HepG2 (cell line): ENCODE results near the gene GNAS. TPM values are rescaled to one million over a fixed set of nuclear protein-coding genes. Genes with fewer than 3 reads are reported as not detected.
A peak's percentile ranks its signal among the peaks of the same experiment; 100 is the strongest.

Source experiments
- ATAC-seq: fragments of 200-7000 bp; cut with Tn5 transposase; 3 replicates; pipeline ENCODE4 v1.9.1; 2020; ENCODE audit warnings: mild to moderate bottlenecking, moderate library complexity
- BruUV-seq: library from RNA; stranded (reverse); fragments of 400-500 nt; replicated peaks from 2 replicates; lab custom pipeline; 2021; lab: Mats Ljungman, UMichigan
- CTCF ChIA-PET: fragments of 300-600 bp; formaldehyde crosslinking; extraction: SDS; loops from one replicate; lab custom pipeline; 2021; ENCODE audit warnings: low total read pairs, inconsistent platforms, low intra/inter-chr PET ratio; lab: Yijun Ruan, JAX
- POLR2A ChIA-PET: fragments of 350-600 bp; sonication (Branson Sonifier 250); formaldehyde crosslinking; loops from one replicate; lab custom pipeline; 2020; ENCODE audit warnings: antibody characterized with exemption, inconsistent platforms; lab: Yijun Ruan, JAX
- DNase-seq: peaks from one replicate; pipeline ENCODE4 v3.0.0-alpha.2; 2015; ENCODE audit warnings: low spot score
- FAIRE-seq: peaks from 3 replicates; lab custom pipeline; 2011; peaks lifted over from hg19 to GRCh38; lab: Jason Lieb, UNC
- H2AFZ ChIP-seq: one replicate; pipeline ENCODE4 v1.6.1; 2011; ENCODE audit warnings: low read length, inconsistent platforms
- H3K27ac ChIP-seq: fragments of 300-600 bp; 3 replicates; pipeline ENCODE4 v1.8.0; 2011; ENCODE audit warnings: mixed run types, mild to moderate bottlenecking, mixed read lengths, low read length, inconsistent platforms; ENCODE audit not compliant: insufficient read depth; ENCODE audit errors: extremely low read length
- H3K27me3 ChIP-seq, 2 experiments: fragments of 200-600 bp in 1 of 2; 2 replicates in 1 of 2; 3 replicates in 1 of 2; pipeline versions ENCODE4 v1.6.0 to v1.8.0; 2011; ENCODE audit warnings: low read length in 2 of 2, mild to moderate bottlenecking in 2 of 2, moderate library complexity in 2 of 2, inconsistent platforms in 1 of 2; ENCODE audit not compliant: insufficient read depth in 2 of 2, control insufficient read depth in 1 of 2
- H3K36me3 ChIP-seq, 2 experiments: fragments of 200-600 bp in 1 of 2; replicated peaks in 1 of 2; 2 replicates in 1 of 2; 3 replicates in 1 of 2; pipeline versions ENCODE4 v1.5.1 to v1.8.0; 2011; ENCODE audit warnings: low read length in 2 of 2, inconsistent platforms in 1 of 2; ENCODE audit not compliant: insufficient read depth in 2 of 2, control insufficient read depth in 1 of 2
- H3K4me1 ChIP-seq: 2 replicates; pipeline ENCODE4 v1.5.1; 2012; ENCODE audit warnings: low read length, inconsistent platforms; ENCODE audit not compliant: insufficient read depth
- H3K4me2 ChIP-seq: 2 replicates; pipeline ENCODE4 v1.6.0; 2011; ENCODE audit warnings: low read depth, low read length, inconsistent platforms
- H3K4me3 ChIP-seq, 3 experiments: fragments of 200-600 bp in 1 of 3; sonication (generic), shearing (Covaris generic) in 1 of 3; replicated peaks in 1 of 3; 2 replicates each; pipeline ENCODE4 v1.5.1; 2011 to 2016; ENCODE audit warnings: low read length in 3 of 3, inconsistent platforms in 2 of 3, low read depth in 2 of 3, mild to moderate bottlenecking in 2 of 3, control low read depth in 1 of 3, mixed read lengths in 1 of 3; ENCODE audit not compliant: insufficient read depth in 1 of 3
- H3K79me2 ChIP-seq: one replicate; pipeline ENCODE4 v1.6.1; 2011; ENCODE audit warnings: low read length, inconsistent platforms; ENCODE audit not compliant: insufficient read depth
- H3K9ac ChIP-seq: 2 replicates; pipeline ENCODE4 v1.6.0; 2011; ENCODE audit warnings: mild to moderate bottlenecking, low read depth, low read length, inconsistent platforms; ENCODE audit not compliant: insufficient read depth
- H3K9me3 ChIP-seq: 2 replicates; pipeline ENCODE4 v1.5.1; 2012; ENCODE audit warnings: mild to moderate bottlenecking, low read length
- H4K20me1 ChIP-seq: 2 replicates; pipeline ENCODE4 v1.6.0; 2011; ENCODE audit warnings: inconsistent platforms, mild to moderate bottlenecking, low read length, moderate library complexity; ENCODE audit not compliant: insufficient read depth
- EZH2 ChIP-seq: conservative IDR thresholded peaks from 2 replicates; pipeline ENCODE4 v1.6.1; 2012; ENCODE audit warnings: mild to moderate bottlenecking, low read depth, low read length, moderate library complexity
- NPAS2 ChIP-seq: sonication (generic); formaldehyde crosslinking; IDR thresholded peaks from 2 replicates; pipeline ENCODE4 v1.8.0; 2022; ENCODE audit warnings: mild to moderate bottlenecking, missing genetic modification reagents, borderline replicate concordance
- PCBP1 ChIP-seq: fragments of 200-400 bp; formaldehyde crosslinking; IDR thresholded peaks from 2 replicates; pipeline ENCODE4 v1.6.1; 2017; ENCODE audit warnings: mild to moderate bottlenecking, low read depth, low read length, borderline replicate concordance
- PTBP1 ChIP-seq: fragments of 200-400 bp; formaldehyde crosslinking; IDR thresholded peaks from 2 replicates; pipeline ENCODE4 v1.6.1; 2018; ENCODE audit warnings: low read length, low read depth; ENCODE audit not compliant: poor library complexity, severe bottlenecking
- ZNF543 ChIP-seq: sonication (generic); formaldehyde crosslinking; IDR thresholded peaks from 2 replicates; pipeline ENCODE4 v1.4.0; 2020; ENCODE audit warnings: mild to moderate bottlenecking, missing genetic modification reagents
- ZNF790 ChIP-seq: sonication (generic); formaldehyde crosslinking; IDR thresholded peaks from 2 replicates; pipeline ENCODE4 v1.8.0; 2022; ENCODE audit warnings: missing genetic modification reagents, mild to moderate bottlenecking, borderline replicate concordance
- WGBS: methylation state at CpG from one replicate; pipeline ENCODE4 v1.1.6; 2017; ENCODE audit warnings: low lambda C conversion rate; 5-methylcytosine and 5-hydroxymethylcytosine counted together
- in situ Hi-C: cut with HindIII; loops from 2 replicates; pipeline ENCODE4 v1.10.0; 2017; ENCODE audit warnings: low pct_unique_long_range_greater_than_20kb; ENCODE audit not compliant: extremely low pct_ligation_motif_present
- intact Hi-C: fragments of 100-400 bp; cut with micrococcal nuclease; formaldehyde crosslinking; loops from one replicate; pipeline ENCODE4 v1.10.0; 2022; ENCODE audit not compliant: unreplicated experiment
- polyA plus RNA-seq, 8 experiments: library from polyadenylated mRNA; depleted of rRNA in 3 of 8; stranded (reverse) in 7 of 8; unstranded in 1 of 8; fragments of >200 nt; fragmentation: Illumina TruSeq in 4 of 8; extraction: Trizol in 4 of 8; gene quantifications; 2 replicates each; pipeline versions ENCODE4 v1.2.1 to v1.2.3, GENCODE V29; 2011 to 2016; ENCODE audit warnings: low read depth in 4 of 8, missing spikeins in 1 of 8, mixed read lengths in 1 of 8; ENCODE audit not compliant: insufficient read depth in 1 of 8
- total RNA-seq, 5 experiments: library from RNA; depleted of rRNA; stranded (reverse); fragments of >200 nt; fragmentation: Illumina TruSeq; extraction: Trizol; gene quantifications; 2 replicates each; pipeline ENCODE4 v1.2.3, GENCODE V29; 2016; ENCODE audit warnings: low read depth in 1 of 5
- TF ChIP-seq, protein P1 (sequence below): sonication (generic); formaldehyde crosslinking; IDR thresholded peaks from 2 replicates; pipeline ENCODE4 v1.4.0; 2020; ENCODE audit warnings: missing genetic modification reagents, borderline replicate concordance
- TF ChIP-seq, protein P2 (sequence below): sonication (generic); formaldehyde crosslinking; IDR thresholded peaks from 2 replicates; pipeline ENCODE4 v1.4.0; 2020; ENCODE audit warnings: mild to moderate bottlenecking, missing genetic modification reagents

The GNAS gene
- total and polyA plus RNA-seq, 2 of the 13 experiments (the other 11 are each of a cell fraction or from before 2014, with no cell fraction given): 407 to 1,008 TPM

DNA sequence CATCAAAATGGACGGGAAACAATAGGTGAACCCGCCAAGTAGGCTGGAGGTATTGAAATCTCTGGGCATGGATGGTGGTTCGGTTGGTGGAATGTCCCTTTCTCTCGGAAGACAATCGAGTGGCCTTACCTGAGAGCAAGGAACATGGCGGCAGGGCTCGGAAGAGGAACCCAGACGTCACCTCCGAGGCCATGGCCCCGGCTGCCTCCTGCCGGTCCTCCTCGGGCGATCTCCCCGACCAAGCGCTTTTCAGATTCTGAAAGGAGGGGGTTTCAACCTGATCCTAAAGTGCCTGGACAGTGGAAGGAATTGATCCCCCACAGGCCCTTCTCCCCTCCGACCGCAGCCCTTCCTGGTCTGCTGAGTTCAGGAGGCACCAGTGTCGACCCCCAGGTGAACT, 49.0 kb upstream of the GNAS start:
- FAIRE-seq: no peak

DNA sequence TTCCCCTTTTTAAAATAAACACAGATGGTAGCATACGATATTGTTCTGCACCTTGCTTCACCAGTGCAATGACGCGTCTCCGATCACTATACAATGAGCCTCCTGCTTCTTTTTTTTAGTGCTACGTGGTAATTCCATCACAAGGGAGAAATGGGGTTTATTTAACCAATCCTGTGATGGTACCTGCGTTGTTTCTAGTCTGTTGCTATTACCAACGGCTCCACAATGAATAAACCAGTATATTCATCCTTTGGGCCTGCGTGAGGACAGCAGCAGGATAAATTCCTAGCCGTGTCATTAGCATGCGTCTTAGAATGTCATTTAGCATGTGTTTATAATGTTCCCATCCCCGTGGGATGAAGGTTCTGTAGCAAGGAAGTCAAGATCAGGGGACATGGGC, 44.7 kb upstream of the GNAS start:
- Histone ChIP-seq H3K4me2 (no peak overlapping the region), H2AFZ (no peak overlapping the region), H3K27me3 (peaks cover 24 to 99% of the 10 kb centered on the region in 2 experiments), H3K9ac (no peak overlapping the region), H4K20me1 (no peaks in the 10 kb centered on the region), H3K79me2 (no peaks in the 10 kb centered on the region), H3K4me3 (no peak overlapping the region), H3K9me3 (no peaks in the 10 kb centered on the region), H3K4me1 (no peaks in the 10 kb centered on the region), H3K36me3 (no peaks in the 10 kb centered on the region), H3K27ac (no peak overlapping the region)
- WGBS: 27% methylated on average over 11 of the region's 11 CpGs
- intact Hi-C loops (no loop called here), in situ Hi-C loops (no loop called here)
- ATAC-seq: no peak
- no peak for DNase-seq
- ChIA-PET POLR2A (no interaction called here), CTCF (no interaction called here)
- FAIRE-seq: no peak
- BruUV-seq: no TSS peak
- TF ChIP-seq PTBP1 (no peak), PCBP1 (no peak), ZNF543 (no peak), ZNF790 (CRISPR knock-in tag) (no peak)
- TF ChIP-seq, protein P1, sequence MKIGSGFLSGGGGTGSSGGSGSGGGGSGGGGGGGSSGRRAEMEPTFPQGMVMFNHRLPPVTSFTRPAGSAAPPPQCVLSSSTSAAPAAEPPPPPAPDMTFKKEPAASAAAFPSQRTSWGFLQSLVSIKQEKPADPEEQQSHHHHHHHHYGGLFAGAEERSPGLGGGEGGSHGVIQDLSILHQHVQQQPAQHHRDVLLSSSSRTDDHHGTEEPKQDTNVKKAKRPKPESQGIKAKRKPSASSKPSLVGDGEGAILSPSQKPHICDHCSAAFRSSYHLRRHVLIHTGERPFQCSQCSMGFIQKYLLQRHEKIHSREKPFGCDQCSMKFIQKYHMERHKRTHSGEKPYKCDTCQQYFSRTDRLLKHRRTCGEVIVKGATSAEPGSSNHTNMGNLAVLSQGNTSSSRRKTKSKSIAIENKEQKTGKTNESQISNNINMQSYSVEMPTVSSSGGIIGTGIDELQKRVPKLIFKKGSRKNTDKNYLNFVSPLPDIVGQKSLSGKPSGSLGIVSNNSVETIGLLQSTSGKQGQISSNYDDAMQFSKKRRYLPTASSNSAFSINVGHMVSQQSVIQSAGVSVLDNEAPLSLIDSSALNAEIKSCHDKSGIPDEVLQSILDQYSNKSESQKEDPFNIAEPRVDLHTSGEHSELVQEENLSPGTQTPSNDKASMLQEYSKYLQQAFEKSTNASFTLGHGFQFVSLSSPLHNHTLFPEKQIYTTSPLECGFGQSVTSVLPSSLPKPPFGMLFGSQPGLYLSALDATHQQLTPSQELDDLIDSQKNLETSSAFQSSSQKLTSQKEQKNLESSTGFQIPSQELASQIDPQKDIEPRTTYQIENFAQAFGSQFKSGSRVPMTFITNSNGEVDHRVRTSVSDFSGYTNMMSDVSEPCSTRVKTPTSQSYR (CRISPR knock-in tag): no peak
- TF ChIP-seq, protein P2, sequence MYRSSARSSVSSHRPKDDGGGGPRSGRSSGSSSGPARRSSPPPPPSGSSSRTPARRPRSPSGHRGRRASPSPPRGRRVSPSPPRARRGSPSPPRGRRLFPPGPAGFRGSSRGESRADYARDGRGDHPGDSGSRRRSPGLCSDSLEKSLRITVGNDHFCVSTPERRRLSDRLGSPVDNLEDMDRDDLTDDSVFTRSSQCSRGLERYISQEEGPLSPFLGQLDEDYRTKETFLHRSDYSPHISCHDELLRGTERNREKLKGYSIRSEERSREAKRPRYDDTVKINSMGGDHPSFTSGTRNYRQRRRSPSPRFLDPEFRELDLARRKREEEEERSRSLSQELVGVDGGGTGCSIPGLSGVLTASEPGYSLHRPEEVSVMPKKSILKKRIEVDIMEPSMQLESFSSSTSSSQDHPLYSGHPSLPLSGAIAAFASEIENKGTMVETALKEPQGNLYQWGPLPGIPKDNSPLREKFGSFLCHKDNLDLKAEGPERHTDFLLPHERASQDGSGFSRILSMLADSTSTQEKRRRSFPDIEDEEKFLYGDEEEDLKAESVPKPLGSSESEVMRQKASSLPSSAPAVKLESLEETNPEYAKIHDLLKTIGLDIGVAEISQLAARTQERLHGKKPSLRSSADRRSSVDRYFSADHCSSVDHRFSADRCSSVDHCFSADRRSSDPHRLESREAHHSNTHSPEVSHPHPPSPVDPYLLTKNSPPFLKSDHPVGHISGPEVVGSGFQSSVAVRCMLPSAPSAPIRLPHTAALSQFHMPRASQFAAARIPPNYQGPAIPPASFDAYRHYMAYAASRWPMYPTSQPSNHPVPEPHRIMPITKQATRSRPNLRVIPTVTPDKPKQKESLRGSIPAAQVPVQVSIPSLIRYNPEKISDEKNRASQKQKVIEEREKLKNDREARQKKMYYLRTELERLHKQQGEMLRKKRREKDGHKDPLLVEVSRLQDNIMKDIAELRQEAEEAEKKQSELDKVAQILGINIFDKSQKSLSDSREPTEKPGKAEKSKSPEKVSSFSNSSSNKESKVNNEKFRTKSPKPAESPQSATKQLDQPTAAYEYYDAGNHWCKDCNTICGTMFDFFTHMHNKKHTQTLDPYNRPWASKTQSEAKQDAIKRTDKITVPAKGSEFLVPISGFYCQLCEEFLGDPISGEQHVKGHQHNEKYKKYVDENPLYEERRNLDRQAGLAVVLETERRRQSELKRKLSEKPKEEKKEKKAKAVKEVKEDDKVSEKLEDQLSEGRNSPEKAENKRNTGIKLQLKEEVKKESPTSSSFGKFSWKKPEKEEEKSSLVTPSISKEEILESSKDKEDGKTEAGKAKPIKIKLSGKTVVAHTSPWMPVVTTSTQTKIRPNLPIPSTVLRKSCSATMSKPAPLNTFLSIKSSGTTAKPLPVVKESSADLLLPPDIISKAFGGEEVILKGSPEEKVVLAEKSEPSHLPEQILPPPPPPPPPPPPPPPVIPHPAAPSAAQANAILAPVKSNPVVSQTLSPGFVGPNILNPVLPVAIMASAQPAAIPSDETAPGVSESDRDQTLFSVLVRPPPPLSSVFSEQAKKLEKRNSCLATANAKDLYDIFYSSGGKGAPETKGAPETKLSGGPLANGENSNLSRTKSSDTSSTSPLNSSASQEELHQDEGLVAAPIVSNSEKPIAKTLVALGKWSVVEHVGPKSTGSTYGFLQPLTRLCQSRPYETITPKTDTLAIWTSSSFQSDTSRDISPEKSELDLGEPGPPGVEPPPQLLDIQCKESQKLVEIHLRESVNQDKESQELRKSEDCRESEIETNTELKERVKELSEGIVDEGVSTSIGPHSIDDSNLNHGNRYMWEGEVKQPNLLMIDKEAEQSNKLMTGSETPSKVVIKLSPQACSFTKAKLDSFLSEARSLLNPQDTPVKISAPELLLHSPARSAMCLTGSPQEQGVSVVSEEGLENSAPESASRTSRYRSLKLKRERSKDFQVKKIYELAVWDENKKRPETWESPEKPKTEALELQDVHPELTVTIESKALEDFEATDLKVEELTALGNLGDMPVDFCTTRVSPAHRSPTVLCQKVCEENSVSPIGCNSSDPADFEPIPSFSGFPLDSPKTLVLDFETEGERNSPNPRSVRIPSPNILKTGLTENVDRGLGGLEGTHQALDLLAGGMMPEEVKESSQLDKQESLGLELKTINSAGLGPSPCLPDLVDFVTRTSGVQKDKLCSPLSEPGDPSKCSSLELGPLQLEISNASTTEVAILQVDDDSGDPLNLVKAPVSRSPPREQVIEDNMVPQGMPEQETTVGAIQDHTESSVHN (CRISPR knock-in tag): no peak

More for the DNA sequence above, 49.0 kb upstream of the GNAS start:
- H3K4me1 ChIP-seq: no peaks in the 10 kb centered on the region
- H3K79me2 ChIP-seq: no peaks in the 10 kb centered on the region
- no peak overlapping the region for H3K4me2 ChIP-seq
- H3K36me3 ChIP-seq: no peaks in the 10 kb centered on the region
- in situ Hi-C loops: no loop called here
- no peaks in the 10 kb centered on the region for H4K20me1 ChIP-seq
- no peak for ATAC-seq
- ChIA-PET POLR2A (no interaction called here), CTCF (no interaction called here)
- no peak overlapping the region for H2AFZ ChIP-seq
- TF ChIP-seq NPAS2 (no peak), EZH2 (0 out of 2 replicates have a peak, but pooled peaks have one; percentile 34)
- H3K9me3 ChIP-seq: no peaks in the 10 kb centered on the region
- intact Hi-C loops: no loop called here
- no peak overlapping the region for H3K4me3 ChIP-seq
- DNase-seq: no peak
- no TSS peak for BruUV-seq
- no peak overlapping the region for H3K27ac ChIP-seq
- 37% methylated on average over 18 of the region's 18 CpGs for WGBS
- H3K27me3 ChIP-seq: peaks cover 27 to 88% of the 10 kb centered on the region in 2 experiments
- no peak overlapping the region for H3K9ac ChIP-seq
